DOHH2 (cell line): ENCODE results near the gene HSPBP1.

Source experiments
- CTCF ChIP-seq: fragments of 200-600 bp; sonication (generic); IDR thresholded peaks from one replicate; pipeline ENCODE4 v1.5.1; 2014; ENCODE audit warnings: antibody characterized with exemption, mild to moderate bottlenecking, low read depth, low read length; ENCODE audit not compliant: poor library complexity, severe bottlenecking
- EZH2phosphoT487 ChIP-seq: fragments of 200-600 bp; sonication (generic); IDR thresholded peaks from 2 replicates; pipeline ENCODE4 v1.6.1; 2017; ENCODE audit warnings: borderline replicate concordance, mild to moderate bottlenecking, antibody characterized with exemption, low read length, moderate library complexity, mixed read lengths

- TF ChIP-seq CTCF (no peak), EZH2phosphoT487 (no peak)
These were observed 22.4 kb upstream of the HSPBP1 start for GRCh38 chr19:55302318-55302703.
